Muscle layer of colon (tissue), 2 donors: ENCODE results near the gene RPS6KA4.

ENCODE experiments used
- H3K27ac ChIP-seq: one replicate; pipeline ENCODE4 v1.7.0; 2013; ENCODE audit warnings: low read depth, mild to moderate bottlenecking, low read length, moderate library complexity
- H3K27me3 ChIP-seq, 2 donors: one replicate each; pipeline ENCODE4 v1.7.0; 2013; ENCODE audit warnings: low read length in 2 of 2, mild to moderate bottlenecking in 2 of 2; ENCODE audit not compliant: insufficient read depth in 2 of 2, control insufficient read depth in 1 of 2
- H3K36me3 ChIP-seq: one replicate; pipeline ENCODE4 v1.7.0; 2013; ENCODE audit warnings: mild to moderate bottlenecking, low read length; ENCODE audit not compliant: insufficient read depth
- H3K4me1 ChIP-seq: one replicate; pipeline ENCODE4 v1.7.0; 2013; ENCODE audit warnings: mild to moderate bottlenecking, low read length; ENCODE audit not compliant: insufficient read depth
- H3K4me3 ChIP-seq, 2 donors: one replicate each; pipeline ENCODE4 v1.7.0; 2013; ENCODE audit warnings: low read length in 2 of 2, low read depth in 1 of 2, mild to moderate bottlenecking in 1 of 2, moderate library complexity in 1 of 2
- H3K9ac ChIP-seq: one replicate; pipeline ENCODE4 v1.7.0; 2013; ENCODE audit warnings: low read length
- H3K9me3 ChIP-seq: one replicate; pipeline ENCODE4 v1.7.0; 2013; ENCODE audit warnings: mild to moderate bottlenecking, low read length
- donor health status: abdominal sarcoma.
- donor health status: Adenocarcinoma of cecum.

The RPS6KA4 gene

GRCh38 chr11:64353715-64354506 is 5.1 kb upstream of the RPS6KA4 start:
- no peak overlapping the region for H3K27ac ChIP-seq
- peaks cover 13% of the 10 kb centered on the region for H3K4me1 ChIP-seq
- H3K9me3 ChIP-seq: no peaks in the 10 kb centered on the region
- no peaks in the 10 kb centered on the region for H3K27me3 ChIP-seq
- no peaks in the 10 kb centered on the region for H3K36me3 ChIP-seq
- no peak overlapping the region for H3K4me3 ChIP-seq
- H3K9ac ChIP-seq: no peak overlapping the region

GRCh38 chr11:64355078-64355940 is 3.7 kb upstream of the RPS6KA4 start:
- Histone ChIP-seq H3K4me3 (no peak overlapping the region), H3K9ac (no peak overlapping the region), H3K27ac (peak overlapping the region; percentile 26), H3K36me3 (no peaks in the 10 kb centered on the region), H3K27me3 (no peaks in the 10 kb centered on the region), H3K4me1 (peaks cover 23% of the 10 kb centered on the region), H3K9me3 (no peaks in the 10 kb centered on the region)

- Histone ChIP-seq H3K27me3 (no peaks in the 10 kb centered on the region), H3K4me1 (peaks cover 25% of the 10 kb centered on the region), H3K9ac (no peak overlapping the region), H3K4me3 (no peak overlapping the region), H3K36me3 (peaks cover 9% of the 10 kb centered on the region), H3K27ac (no peak overlapping the region), H3K9me3 (no peaks in the 10 kb centered on the region)
Observed at GRCh38 chr11:64356498-64357411, 2.2 kb upstream of the RPS6KA4 start.

GRCh38 chr11:64357446-64357845 is 1.5 kb upstream of the RPS6KA4 start:
- no peaks in the 10 kb centered on the region for H3K9me3 ChIP-seq
- no peak overlapping the region for H3K27ac ChIP-seq
- peaks cover 16% of the 10 kb centered on the region for H3K36me3 ChIP-seq
- H3K4me1 ChIP-seq: peaks cover 25% of the 10 kb centered on the region
- no peaks in the 10 kb centered on the region for H3K27me3 ChIP-seq
- no peak overlapping the region for H3K9ac ChIP-seq
- H3K4me3 ChIP-seq: no peak overlapping the region

GRCh38 chr11:64357904-64358535 is 942 bp upstream of the RPS6KA4 start:
- H3K27me3 ChIP-seq: no peaks in the 10 kb centered on the region
- peaks cover 20% of the 10 kb centered on the region for H3K36me3 ChIP-seq
- no peaks in the 10 kb centered on the region for H3K9me3 ChIP-seq
- peak overlapping the region; percentile 45 to 90 for H3K4me3 ChIP-seq
- H3K27ac ChIP-seq: peak overlapping the region; percentile 90
- peaks cover 25% of the 10 kb centered on the region for H3K4me1 ChIP-seq
- peak overlapping the region; percentile 86 for H3K9ac ChIP-seq

GRCh38 chr11:64358536-64358906 is 441 bp upstream of the RPS6KA4 start:
- peak overlapping the region; percentile 90 for H3K27ac ChIP-seq
- H3K4me3 ChIP-seq: peak overlapping the region; percentile 45 to 90
- H3K27me3 ChIP-seq: no peaks in the 10 kb centered on the region

GRCh38 chr11:64359712-64360445 is 917 bp downstream of the RPS6KA4 start:
- peak overlapping the region; percentile 90 to 92 for H3K4me3 ChIP-seq
- peak overlapping the region; percentile 24 for H3K27ac ChIP-seq
- peaks cover 28% of the 10 kb centered on the region for H3K36me3 ChIP-seq
- H3K9me3 ChIP-seq: no peaks in the 10 kb centered on the region
- H3K9ac ChIP-seq: peak overlapping the region; percentile 33
- peaks cover 25% of the 10 kb centered on the region for H3K4me1 ChIP-seq
- H3K27me3 ChIP-seq: no peaks in the 10 kb centered on the region

More at GRCh38 chr11:64358536-64358906, 441 bp upstream of the RPS6KA4 start:
- peaks cover 25% of the 10 kb centered on the region for H3K4me1 ChIP-seq
- H3K9me3 ChIP-seq: no peaks in the 10 kb centered on the region
- peaks cover 25% of the 10 kb centered on the region for H3K36me3 ChIP-seq
- peak overlapping the region; percentile 86 for H3K9ac ChIP-seq

GRCh38 chr11:64360448-64360921 is 1.5 kb downstream of the RPS6KA4 start:
- H3K9ac ChIP-seq: no peak overlapping the region
- H3K4me1 ChIP-seq: peaks cover 22% of the 10 kb centered on the region
- peaks cover 35% of the 10 kb centered on the region for H3K36me3 ChIP-seq
- H3K27me3 ChIP-seq: no peaks in the 10 kb centered on the region
- H3K4me3 ChIP-seq: peak overlapping the region in 1 of 2 donors; percentile 90
- H3K27ac ChIP-seq: no peak overlapping the region
- H3K9me3 ChIP-seq: no peaks in the 10 kb centered on the region

- no peak overlapping the region for H3K27ac ChIP-seq
- no peaks in the 10 kb centered on the region for H3K9me3 ChIP-seq
- peaks cover 21% of the 10 kb centered on the region for H3K4me1 ChIP-seq
- no peak overlapping the region for H3K4me3 ChIP-seq
- H3K36me3 ChIP-seq: peaks cover 44% of the 10 kb centered on the region
- no peak overlapping the region for H3K9ac ChIP-seq
- H3K27me3 ChIP-seq: no peaks in the 10 kb centered on the region
Observed at GRCh38 chr11:64361659-64362058, 2.7 kb downstream of the RPS6KA4 start.

GRCh38 chr11:64362339-64362738 is 3.4 kb downstream of the RPS6KA4 start:
- no peaks in the 10 kb centered on the region for H3K9me3 ChIP-seq
- H3K9ac ChIP-seq: no peak overlapping the region
- H3K4me3 ChIP-seq: no peak overlapping the region
- H3K36me3 ChIP-seq: peaks cover 46% of the 10 kb centered on the region
- no peak overlapping the region for H3K27ac ChIP-seq
- H3K4me1 ChIP-seq: peaks cover 21% of the 10 kb centered on the region
- no peaks in the 10 kb centered on the region for H3K27me3 ChIP-seq
